GM15510 (cell line): ENCODE data around the gene FAH.

Experiments
- POLR2A ChIP-seq: IDR thresholded peaks from 3 replicates; pipeline ENCODE4 v1.6.1; 2011; ENCODE audit warnings: borderline replicate concordance; ENCODE audit not compliant: insufficient read length; ENCODE audit errors: extremely low read depth

The FAH gene

DNA sequence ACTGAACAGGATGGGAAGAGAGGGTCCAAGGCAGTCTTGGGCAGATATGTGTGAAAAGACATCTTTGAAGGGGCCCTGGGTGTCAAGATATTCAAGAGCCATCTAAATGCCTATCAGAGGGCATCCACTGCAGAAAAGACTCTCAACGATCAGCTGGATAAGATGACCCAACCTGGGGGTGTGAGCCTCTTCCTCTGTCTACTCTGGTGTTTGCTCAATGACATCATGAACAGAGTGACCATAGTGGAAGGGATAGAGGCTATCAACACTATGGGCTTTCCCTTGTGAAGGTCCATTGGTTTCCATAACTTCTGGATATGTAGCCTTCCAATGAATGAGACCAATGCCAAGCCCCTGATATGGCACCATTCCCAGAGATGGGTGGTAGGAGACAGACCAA lies 42.1 kb downstream of the FAH start:
- no peak for TF ChIP-seq POLR2A

DNA sequence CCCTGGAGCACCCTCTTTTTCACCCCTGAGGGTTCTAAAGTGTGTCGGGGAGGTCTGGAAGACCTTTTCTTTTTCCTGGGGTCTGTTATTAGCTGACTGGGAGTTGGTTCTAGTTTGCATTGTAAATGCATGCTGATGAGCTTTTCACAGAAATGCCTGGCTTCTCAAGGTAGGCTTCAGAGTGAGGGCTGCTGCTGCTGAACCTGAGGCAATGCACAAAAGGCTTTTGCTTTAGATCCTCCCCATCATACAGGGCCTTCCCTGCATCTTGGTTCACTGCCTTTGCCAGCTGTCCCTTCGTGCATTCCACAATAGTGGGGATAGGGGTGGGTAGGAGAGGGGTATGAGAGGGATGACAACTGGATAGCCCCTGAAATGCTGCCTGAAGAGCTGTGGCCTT lies 46.6 kb downstream of the FAH start:
- no peak for TF ChIP-seq POLR2A

DNA sequence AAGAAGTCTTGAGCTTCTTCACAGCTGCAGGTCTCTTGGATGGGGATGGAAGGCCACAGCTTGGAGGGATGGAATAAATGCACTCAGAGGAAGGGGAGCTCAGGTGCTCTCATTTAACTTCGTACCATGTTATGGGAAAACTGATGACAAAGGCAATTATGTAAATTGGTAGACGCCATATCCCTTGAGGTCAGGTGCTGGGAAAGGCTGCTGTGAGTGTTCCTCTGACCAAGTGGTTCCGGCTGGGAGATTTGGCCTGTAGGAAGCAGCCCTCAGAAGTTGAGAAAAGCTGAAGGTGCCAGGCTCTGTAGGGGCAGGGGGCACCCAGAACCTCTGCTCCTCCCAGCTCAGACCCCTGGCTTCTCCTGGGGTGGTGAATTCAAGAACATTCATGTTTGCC lies 47.1 kb downstream of the FAH start:
- TF ChIP-seq POLR2A = no peak

DNA sequence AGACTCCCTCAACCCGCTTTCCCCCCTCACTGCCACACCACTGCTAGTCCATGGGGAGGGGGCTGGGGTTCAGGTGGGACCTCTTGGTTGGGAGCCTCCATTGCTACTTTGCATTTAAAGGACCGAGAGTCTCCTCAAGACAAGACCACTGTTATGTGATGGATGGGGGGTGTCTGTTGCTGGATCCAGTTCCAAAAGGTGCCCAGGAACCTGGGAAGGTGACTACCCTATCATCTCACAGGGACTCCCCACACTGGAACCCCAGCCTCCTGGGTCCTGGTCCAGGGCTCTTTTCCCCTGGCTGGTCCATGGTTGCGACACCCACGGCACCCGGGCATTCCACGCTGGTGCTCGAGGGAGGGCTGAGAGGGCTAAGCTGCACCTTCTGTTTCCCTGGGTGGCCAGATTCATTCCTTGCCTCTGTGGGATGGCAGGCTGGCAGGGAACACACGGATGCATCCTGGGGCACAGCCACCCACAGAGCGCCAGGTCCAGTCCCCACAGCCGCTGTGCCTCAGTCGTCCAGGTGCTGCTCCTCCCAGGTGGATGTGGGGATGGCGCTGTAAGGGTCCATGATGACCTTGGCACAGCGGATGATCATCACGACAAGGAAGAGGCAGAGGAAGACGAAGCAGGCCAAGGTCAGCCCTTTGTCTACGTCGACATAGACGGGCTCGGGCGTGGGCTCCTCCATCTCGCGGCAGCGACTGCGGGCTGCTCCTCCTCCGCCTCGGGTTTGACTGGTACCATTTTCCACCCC lies 48.6 kb downstream of the FAH start:
- TF ChIP-seq POLR2A = no peak

DNA sequence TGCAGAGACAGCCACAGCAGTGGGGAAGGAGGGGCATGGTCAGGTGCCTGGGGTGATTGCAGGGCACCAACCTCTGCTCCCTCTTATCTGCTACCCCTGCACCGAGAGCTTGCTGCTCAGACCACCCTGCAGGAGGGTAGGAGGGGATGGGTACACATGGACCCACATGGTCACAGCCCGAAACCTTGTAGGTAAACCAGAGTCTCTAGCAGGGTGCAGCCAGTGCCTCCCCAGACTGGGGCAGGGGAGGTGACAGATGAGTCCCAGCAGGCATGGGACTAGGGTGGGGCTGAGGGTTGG lies 49.2 kb downstream of the FAH start:
- TF ChIP-seq POLR2A = no peak

DNA sequence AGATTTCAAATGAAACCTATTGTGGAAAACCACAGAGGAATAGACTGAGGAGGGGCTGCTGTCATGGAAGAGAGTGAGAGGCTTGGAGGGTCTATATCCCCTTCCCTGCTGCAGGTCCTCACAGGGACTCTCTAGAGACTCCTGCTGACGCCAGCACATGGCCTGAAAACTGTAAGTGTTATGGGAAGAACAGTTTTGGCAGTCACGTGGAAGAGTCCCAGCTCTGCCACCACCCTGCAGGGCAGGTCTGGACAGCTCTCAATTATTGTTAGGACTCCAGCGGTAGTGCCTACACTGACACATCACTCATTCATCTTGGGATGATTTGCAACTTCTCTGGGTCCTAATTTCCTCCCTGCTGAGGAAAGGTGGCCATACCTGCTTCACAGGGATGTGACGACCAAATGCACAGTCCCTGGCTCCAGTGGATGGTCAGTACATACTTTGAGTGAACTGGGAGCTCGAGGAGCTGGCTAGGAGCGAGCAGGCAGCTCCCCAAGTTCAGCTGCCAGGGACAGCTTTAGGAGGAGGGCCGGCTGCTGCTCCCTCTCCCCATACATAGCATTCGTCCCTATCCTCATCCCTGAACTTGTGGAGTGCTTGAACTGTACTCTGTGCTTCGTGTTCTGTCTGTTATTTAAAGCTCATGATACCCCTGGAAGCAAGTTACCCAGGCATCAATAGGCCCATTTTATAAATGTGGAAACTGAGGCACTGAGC lies 50.0 kb downstream of the FAH start:
- no peak for TF ChIP-seq POLR2A

DNA sequence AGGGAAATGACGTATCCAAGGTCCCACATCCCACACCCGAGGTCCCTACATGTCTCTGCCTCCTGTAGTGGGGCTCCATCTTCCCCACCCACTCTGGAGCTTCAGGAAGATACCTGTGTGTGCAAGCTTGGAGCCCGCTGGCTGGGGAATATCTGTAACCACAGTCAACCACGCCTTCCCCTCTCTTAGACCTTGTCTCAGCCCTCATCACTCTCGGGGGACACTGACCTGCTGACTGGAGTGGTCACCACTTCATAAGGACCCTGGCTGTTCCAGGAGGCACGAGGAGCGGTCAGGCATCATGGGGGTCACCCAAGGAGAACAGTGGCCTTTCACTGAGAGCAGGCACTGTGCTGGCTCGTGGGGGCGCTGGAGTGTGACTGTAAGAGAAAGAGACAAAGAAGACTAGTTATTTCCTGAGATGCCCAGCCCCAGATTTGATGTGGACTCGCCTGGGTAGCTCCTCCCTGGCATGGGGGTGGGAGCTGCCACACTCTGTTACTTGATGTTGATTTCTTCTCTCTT lies 50.6 kb downstream of the FAH start:
- TF ChIP-seq POLR2A = no peak

DNA sequence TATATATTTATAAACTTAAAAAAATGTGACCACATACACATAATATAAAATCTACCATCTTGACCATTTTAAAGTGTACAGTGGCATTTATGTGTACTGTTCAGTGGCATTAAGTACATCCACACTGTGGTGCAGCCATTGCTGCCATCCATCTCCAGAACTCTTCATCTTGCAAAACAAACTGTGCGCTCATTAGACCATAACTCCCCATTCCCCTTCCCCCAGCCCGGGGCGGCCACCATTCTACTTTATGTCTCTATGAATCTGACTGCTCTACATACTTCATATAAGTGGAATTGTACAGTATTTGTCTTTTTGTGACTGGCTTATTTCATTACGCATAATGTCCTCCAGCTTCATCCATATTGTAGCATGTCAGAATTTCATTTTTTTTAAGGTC lies 51.4 kb downstream of the FAH start:
- no peak for TF ChIP-seq POLR2A

DNA sequence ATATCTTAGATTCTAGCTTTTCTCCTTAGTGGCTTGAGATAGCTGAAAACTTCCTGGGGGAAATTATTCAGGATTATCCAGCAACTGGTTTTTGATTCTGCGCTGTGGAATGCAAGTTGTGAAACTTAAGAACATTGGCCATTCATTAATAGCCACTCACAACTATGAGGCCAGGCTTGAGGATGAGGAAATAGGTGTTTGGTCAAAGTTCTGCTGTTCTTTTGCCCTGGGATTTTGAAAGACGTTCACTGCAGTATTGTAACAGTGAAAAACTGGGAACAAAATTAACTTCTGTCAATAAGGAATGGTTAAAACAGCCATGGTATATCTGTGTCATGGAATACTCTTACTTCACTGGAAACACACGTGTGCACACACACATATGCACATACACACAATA lies 55.1 kb downstream of the FAH start:
- no peak for TF ChIP-seq POLR2A

DNA sequence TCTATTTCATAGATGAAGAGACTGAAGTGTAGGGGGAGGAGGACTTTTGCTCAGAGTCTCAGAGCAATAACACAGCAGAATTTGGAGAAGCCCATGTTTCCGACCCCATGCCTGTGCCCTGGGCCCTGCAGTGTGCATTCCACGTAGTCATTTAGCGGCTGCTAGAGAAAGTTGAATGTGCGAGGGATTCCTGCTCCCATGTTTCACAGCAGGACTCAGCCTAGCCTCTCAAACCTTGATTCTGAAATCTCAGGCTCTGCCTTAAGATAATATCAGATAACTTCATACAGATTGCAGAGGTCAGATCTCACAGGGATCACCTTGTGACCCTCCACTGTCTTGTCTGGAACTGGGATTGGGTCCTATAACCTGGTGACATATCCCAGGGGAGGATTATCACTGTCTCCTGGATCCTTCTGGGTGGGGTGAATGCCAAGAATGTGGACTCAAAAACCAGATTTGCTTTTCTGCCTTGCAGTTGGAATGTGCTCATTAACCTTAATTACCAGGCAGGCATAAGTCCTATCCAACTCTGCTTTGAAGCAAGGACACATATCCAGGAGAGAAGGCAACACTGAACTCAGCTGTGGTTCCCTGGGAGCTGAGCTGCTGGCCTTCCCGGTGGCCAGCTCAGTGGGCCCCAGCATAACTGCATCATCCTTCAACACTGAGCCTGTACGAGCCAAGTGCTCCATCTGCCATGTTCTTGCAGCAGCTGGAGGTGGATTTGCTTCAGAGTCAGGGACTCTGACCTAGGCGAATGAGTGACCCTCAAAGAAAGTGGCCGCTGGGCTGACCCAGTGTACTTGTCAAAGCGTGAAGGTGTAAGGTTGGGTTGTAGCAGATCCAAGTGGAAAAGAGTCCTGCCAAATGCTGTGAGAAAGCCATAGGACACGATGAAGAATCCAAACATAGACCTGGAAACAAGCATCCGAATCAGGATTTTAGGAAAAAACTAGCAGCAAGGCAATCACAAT lies 56.2 kb downstream of the FAH start:
- TF ChIP-seq POLR2A = no peak

DNA sequence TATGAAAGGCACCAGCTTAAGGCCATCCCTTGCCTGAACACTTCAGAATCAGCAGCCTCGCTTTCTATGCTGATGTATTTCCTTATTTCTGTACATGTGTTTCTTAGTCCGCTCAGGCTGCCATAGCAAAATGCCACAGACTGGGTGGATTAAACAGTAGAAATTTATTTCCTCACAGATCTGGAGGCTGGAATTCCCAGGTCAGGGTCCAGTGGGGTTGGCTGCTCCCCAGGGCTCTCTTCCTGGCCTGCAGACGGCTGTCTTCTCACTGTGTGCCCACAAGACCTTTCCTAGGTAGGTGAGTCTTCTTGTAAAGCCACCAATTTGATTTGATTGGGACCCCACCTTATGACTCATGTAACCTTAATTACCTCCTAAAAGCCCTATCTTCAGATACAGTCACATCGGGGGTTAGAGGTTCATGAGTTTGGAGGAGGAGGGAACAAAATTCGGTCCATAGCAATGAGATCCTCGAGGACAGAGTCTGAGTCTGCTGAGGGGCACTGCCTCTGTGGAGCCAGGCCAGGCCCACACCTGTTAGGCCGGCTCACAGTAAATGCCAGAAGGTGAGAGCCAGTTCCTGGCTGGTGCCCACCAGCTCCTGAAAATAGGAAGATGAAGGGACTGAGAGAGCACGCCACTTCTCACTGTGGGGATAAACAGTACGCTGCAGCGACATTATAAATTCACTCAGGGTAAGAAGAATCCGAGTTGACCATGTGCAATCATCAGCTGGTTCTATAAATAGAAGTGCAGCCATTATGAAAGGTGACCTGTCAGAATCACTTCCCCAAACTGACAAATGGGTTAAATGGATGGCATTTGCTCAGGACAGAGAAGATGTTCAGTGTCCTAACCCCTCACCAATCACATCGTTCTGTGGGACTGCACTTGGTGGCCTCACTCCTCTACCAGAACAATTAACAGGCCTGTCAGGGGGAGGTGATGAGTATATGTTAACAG lies 58.1 kb downstream of the FAH start:
- no peak for TF ChIP-seq POLR2A

DNA sequence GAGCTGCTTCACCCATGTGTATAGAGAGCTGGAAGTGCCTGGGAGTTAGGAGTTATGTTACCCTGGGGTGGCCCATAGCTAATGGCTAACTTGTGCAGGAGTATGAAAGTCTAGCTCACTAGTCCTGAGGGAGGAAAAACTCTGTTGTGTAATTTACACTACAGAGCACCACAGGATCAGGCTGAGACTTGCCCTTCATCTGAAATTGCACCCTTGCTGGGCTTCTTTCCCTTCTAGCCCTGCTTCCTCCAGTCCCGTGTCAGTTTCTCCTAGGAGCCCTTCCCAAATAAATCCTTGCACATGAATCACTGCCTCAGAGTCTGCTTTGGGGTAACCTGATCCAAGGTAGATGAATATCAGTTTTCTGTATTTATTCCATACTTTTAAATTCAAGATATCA lies 59.2 kb downstream of the FAH start:
- TF ChIP-seq POLR2A = no peak

DNA sequence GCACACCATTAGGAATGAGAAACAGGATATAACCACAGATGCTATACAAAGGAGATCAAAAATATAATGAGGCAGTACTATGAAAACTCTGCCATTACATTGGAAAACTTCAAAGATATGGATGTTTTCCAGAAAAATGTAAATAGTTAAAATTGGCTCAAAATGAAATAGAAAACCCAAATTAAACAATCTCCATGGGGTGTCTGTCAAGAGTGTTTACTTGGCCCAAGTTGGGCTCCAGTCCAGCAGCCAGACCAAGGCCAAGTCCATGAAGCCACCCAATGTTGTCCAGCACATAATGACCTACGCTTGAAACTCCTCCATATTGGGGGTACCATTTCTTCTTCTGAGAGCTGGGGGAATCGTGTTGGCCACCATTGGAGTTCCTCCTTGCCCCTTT lies 62.1 kb downstream of the FAH start:
- TF ChIP-seq POLR2A = no peak

DNA sequence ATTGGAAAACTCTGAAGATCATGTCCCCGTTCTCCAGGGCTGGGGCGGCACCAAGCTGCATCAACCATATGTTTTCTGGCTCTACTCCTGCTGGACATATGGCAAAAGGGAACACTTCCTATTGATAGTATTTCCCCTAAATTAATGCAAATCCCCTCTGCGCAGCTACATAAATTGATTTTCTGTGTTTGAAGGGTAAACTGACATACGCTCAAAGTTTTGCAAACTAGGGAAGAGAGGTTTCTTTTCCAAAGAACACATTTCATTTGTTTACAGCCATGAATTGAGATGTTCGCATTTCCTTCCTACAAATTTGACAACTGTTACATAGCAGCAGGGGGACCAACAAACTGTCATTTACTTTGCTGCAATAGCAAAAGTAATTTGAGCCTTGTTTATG lies 63.3 kb downstream of the FAH start:
- TF ChIP-seq POLR2A = no peak
